GM19324 (cell line): ENCODE measurements around the gene SRP19.

Experiments
- ATAC-seq: cut with Tn5 transposase; IDR thresholded peaks from one replicate; pipeline ENCODE4 v1.9.1; 2021; ENCODE audit warnings: mild to moderate bottlenecking, moderate library complexity; ENCODE audit not compliant: unreplicated experiment, low FRiP score

The SRP19 gene

DNA sequence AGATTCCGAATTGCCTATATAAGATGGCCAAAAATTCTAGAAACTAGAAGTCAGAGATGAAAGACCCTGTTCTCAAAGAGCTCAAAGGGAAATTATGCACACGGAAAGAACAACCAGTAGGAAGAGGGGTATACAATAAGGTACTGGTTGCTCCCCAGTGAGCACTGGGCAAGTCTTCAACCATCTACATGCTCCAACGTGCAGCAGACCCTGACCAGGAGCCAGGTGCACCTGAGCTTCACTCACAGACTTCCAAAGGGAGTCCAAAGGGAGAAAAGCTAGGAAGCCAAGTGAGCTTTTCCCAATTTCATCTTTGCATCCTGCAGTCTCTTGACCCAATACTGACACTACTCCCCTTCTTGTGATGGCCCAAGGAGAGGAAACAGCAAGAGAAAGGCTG lies 57.0 kb downstream of the SRP19 start:
- ATAC-seq, result no peak

DNA sequence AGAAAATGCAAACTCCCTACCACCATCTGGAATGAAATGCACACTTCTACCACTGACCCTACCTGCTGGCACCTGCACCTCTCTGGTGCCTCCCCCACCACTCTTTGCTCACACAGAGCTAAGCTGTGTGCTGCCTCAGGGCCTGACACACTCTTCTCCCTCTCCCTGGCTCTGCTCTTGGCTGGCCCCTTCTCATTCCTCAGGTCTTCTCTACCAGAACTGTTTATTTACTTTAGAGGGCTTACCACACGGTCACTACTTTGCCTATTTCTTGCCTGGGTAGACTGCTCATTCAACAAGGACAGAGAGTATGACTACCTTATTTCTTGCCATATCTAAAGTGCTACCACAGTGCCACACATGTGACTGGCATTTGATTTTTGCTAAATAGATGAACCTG lies 57.6 kb downstream of the SRP19 start:
- no peak for ATAC-seq
